GM23338 (cell line): ENCODE results near the gene SIGLEC9.

Experiments used
- EZH2 ChIP-seq: fragments of 200-600 bp; sonication (generic); IDR thresholded peaks from one replicate; pipeline ENCODE4 v1.8.0; 2017; ENCODE audit warnings: antibody characterized with exemption, mild to moderate bottlenecking, low read depth; ENCODE audit not compliant: unreplicated experiment
- EZH2phosphoT487 ChIP-seq: fragments of 200-600 bp; sonication (generic); IDR thresholded peaks from one replicate; pipeline ENCODE4 v1.8.1; 2018; ENCODE audit warnings: antibody characterized with exemption; ENCODE audit not compliant: unreplicated experiment
- POLR2AphosphoS5 ChIP-seq: IDR thresholded peaks from 2 replicates; pipeline ENCODE4 v1.6.1; 2016; ENCODE audit warnings: antibody characterized with exemption, low read depth
- TF ChIP-seq, protein P1 (sequence below), 2 experiments: fragments of 200-600 bp in 1 of 2; sonication (generic) in 1 of 2; conservative IDR thresholded peaks; 2 replicates each; pipeline versions ENCODE4 v1.5.1 to v1.6.1; 2016 to 2017; ENCODE audit warnings: antibody characterized with exemption in 2 of 2, low read depth in 2 of 2, mild to moderate bottlenecking in 2 of 2, moderate library complexity in 1 of 2

DNA sequence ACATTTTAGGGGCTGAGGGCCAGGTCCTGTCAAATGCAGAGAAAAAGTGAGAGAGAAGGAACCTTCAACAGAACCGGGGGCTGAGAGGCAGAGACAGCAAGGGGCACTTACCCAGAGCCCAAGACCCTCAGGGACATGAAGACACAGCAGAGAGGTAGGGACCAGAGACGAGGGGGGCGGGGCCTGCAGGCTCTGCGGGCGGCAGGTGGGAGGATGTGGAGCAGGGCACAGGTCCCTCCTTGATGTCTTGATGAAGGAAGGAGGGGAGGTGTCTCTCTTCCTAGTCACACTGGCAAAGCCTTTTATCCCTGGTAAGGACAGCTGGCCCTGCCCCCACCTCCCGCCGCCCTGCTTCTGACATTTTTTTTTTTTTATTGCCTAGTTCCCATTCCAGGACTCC is 42.1 kb upstream of the SIGLEC9 start, which contains the start of gene KLK14:
- TF ChIP-seq, protein P1, sequence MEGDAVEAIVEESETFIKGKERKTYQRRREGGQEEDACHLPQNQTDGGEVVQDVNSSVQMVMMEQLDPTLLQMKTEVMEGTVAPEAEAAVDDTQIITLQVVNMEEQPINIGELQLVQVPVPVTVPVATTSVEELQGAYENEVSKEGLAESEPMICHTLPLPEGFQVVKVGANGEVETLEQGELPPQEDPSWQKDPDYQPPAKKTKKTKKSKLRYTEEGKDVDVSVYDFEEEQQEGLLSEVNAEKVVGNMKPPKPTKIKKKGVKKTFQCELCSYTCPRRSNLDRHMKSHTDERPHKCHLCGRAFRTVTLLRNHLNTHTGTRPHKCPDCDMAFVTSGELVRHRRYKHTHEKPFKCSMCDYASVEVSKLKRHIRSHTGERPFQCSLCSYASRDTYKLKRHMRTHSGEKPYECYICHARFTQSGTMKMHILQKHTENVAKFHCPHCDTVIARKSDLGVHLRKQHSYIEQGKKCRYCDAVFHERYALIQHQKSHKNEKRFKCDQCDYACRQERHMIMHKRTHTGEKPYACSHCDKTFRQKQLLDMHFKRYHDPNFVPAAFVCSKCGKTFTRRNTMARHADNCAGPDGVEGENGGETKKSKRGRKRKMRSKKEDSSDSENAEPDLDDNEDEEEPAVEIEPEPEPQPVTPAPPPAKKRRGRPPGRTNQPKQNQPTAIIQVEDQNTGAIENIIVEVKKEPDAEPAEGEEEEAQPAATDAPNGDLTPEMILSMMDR (conservative IDR thresholded peaks at IDR 0.05; ENCODE audit: low read depth in 2 of 2) = no peak
- TF ChIP-seq EZH2phosphoT487 (no peak), EZH2 (no peak), POLR2AphosphoS5 (no peak)
